WTC11 (cell line): ENCODE measurements around the gene MGARP. TPM values are rescaled to one million over a fixed set of nuclear protein-coding genes. Genes with fewer than 3 reads are reported as not detected.

Source experiments
- ATAC-seq: fragments of 200-7000 bp; cut with Tn5 transposase; 2 replicates; pipeline ENCODE4 v1.10.0; 2021; ENCODE audit warnings: mild to moderate bottlenecking, moderate library complexity
- CTCF ChIA-PET: fragments of 300-600 bp; sonication (Branson Sonifier 250); formaldehyde crosslinking; loops from one replicate; lab custom pipeline; 2021; ENCODE audit warnings: antibody characterized with exemption; lab: Charles Lee
- POLR2A ChIA-PET: fragments of 350-600 bp; sonication (Branson Sonifier 250); formaldehyde crosslinking; loops from one replicate; lab custom pipeline; 2021; ENCODE audit warnings: antibody characterized with exemption; lab: Charles Lee
- DNase-seq: peaks from one replicate; pipeline ENCODE4 v3.0.0; 2021; ENCODE audit warnings: low spot score
- H3K27ac Mint-ChIP-seq: 2 replicates; pipeline ENCODE4 v1.8.0; 2021; ENCODE audit warnings: mixed read lengths
- H3K27me3 Mint-ChIP-seq: 2 replicates; pipeline ENCODE4 v1.8.0; 2021; ENCODE audit warnings: low read depth, mild to moderate bottlenecking, moderate library complexity, mixed read lengths
- H3K36me3 Mint-ChIP-seq: 2 replicates; pipeline ENCODE4 v1.8.0; 2021; ENCODE audit warnings: mixed read lengths
- H3K4me1 Mint-ChIP-seq: 2 replicates; pipeline ENCODE4 v1.8.0; 2022; ENCODE audit warnings: mixed read lengths
- H3K4me3 Mint-ChIP-seq: 2 replicates; pipeline ENCODE4 v1.8.0; 2021; ENCODE audit warnings: mild to moderate bottlenecking, moderate library complexity, mixed read lengths
- H3K9me3 Mint-ChIP-seq: 2 replicates; pipeline ENCODE4 v1.8.0; 2021; ENCODE audit warnings: mixed read lengths
- ATF1 ChIP-seq: sonication (generic); formaldehyde crosslinking; IDR thresholded peaks from 2 replicates; pipeline ENCODE4 v1.8.1; 2023; ENCODE audit warnings: mild to moderate bottlenecking, moderate library complexity, missing genetic modification reagents
- CBFB ChIP-seq: sonication (generic); formaldehyde crosslinking; IDR thresholded peaks from 2 replicates; pipeline ENCODE4 v1.8.1; 2022; ENCODE audit warnings: mild to moderate bottlenecking, low read depth, missing genetic modification reagents
- GABPB1 ChIP-seq: sonication (generic); formaldehyde crosslinking; IDR thresholded peaks from 2 replicates; pipeline ENCODE4 v1.8.1; 2023; ENCODE audit warnings: mild to moderate bottlenecking, missing genetic modification reagents
- IRF1 ChIP-seq: sonication (generic); formaldehyde crosslinking; IDR thresholded peaks from 2 replicates; pipeline ENCODE4 v1.8.0; 2023; ENCODE audit warnings: missing genetic modification reagents
- MLX ChIP-seq: sonication (generic); formaldehyde crosslinking; IDR thresholded peaks from 2 replicates; pipeline ENCODE4 v1.8.1; 2023; ENCODE audit warnings: mild to moderate bottlenecking, missing genetic modification reagents, moderate library complexity
- MXD4 ChIP-seq: fragments of 250-450 bp; sonication (Bioruptor Pico); IDR thresholded peaks from 2 replicates; pipeline ENCODE4 v1.8.0; 2021; ENCODE audit warnings: mild to moderate bottlenecking, moderate library complexity, borderline replicate concordance
- SMAD4 ChIP-seq: sonication (generic); formaldehyde crosslinking; IDR thresholded peaks from 2 replicates; pipeline ENCODE4 v1.8.0; 2022; ENCODE audit warnings: mild to moderate bottlenecking, missing genetic modification reagents
- TP53 ChIP-seq: sonication (generic); formaldehyde crosslinking; IDR thresholded peaks from 2 replicates; pipeline ENCODE4 v1.8.1; 2023; ENCODE audit warnings: mild to moderate bottlenecking, missing genetic modification reagents
- ZNF396 ChIP-seq: fragments of 250-450 bp; sonication (Bioruptor Pico); IDR thresholded peaks from 2 replicates; pipeline ENCODE4 v1.8.0; 2021; ENCODE audit warnings: mild to moderate bottlenecking, moderate library complexity, borderline replicate concordance
- ZNF425 ChIP-seq: fragments of 250-450 bp; sonication (Bioruptor Pico); conservative IDR thresholded peaks from 2 replicates; pipeline ENCODE4 v1.9.0; 2021; ENCODE audit warnings: mild to moderate bottlenecking
- ZSCAN18 ChIP-seq: fragments of 250-450 bp; sonication (Bioruptor Pico); IDR thresholded peaks from 2 replicates; pipeline ENCODE4 v2.1.2; 2022; ENCODE audit warnings: mild to moderate bottlenecking, moderate library complexity
- total RNA-seq: library from RNA; stranded (reverse); gene quantifications from 3 replicates; pipeline ENCODE4 v1.2.3, GENCODE V29; 2021
- TF ChIP-seq, protein P1 (sequence below): sonication (generic); formaldehyde crosslinking; conservative IDR thresholded peaks from 2 replicates; pipeline ENCODE4 v1.8.1; 2022; ENCODE audit warnings: mild to moderate bottlenecking, missing genetic modification reagents
- TF ChIP-seq, protein P2 (sequence below): fragments of 250-450 bp; sonication (Bioruptor Pico); IDR thresholded peaks from 2 replicates; pipeline ENCODE4 v1.9.0; 2021; ENCODE audit warnings: mild to moderate bottlenecking, borderline replicate concordance

The MGARP gene
- total RNA-seq, 1 experiment from 2014 or later: 4.6 TPM

DNA sequence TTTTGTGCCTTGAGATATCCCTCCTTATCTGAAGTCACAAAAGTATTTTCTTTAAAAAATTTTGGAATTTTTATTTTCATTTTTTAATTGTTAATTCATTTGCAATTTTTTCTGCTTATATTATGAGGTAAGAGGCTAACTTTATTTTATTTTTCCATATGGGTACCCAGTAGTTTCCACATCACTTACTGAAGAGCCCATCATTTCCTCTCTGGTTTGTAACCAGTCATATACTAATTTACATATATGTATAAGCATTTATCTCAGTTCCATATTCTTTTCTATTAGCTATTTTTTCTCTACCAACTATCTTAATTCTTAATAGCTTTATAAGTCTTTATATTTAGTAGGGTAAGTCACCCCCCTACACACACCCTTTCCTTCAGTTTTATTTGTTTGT lies 27.0 kb downstream of the MGARP start:
- Mint-ChIP-seq H3K27ac (no peak overlapping the region), H3K9me3 (no peaks in the 10 kb centered on the region)

More for the DNA sequence above, 27.0 kb downstream of the MGARP start:
- no peak for TF ChIP-seq ATF1 (CRISPR knock-in tag)
- TF ChIP-seq, protein P1, sequence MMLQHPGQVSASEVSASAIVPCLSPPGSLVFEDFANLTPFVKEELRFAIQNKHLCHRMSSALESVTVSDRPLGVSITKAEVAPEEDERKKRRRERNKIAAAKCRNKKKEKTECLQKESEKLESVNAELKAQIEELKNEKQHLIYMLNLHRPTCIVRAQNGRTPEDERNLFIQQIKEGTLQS (CRISPR knock-in tag): no peak
- no peak for TF ChIP-seq ZNF425
- TF ChIP-seq IRF1: no peak
- no peak for TF ChIP-seq ZSCAN18 (CRISPR knock-in tag)
- no peak for TF ChIP-seq TP53 (CRISPR knock-in tag)
- no peak for TF ChIP-seq GABPB1
- TF ChIP-seq CBFB (CRISPR knock-in tag): no peak
- TF ChIP-seq SMAD4 (CRISPR knock-in tag): no peak
- no peak for TF ChIP-seq MLX (CRISPR knock-in tag)
- TF ChIP-seq ZNF396 (CRISPR knock-in tag): no peak
- TF ChIP-seq, protein P2, sequence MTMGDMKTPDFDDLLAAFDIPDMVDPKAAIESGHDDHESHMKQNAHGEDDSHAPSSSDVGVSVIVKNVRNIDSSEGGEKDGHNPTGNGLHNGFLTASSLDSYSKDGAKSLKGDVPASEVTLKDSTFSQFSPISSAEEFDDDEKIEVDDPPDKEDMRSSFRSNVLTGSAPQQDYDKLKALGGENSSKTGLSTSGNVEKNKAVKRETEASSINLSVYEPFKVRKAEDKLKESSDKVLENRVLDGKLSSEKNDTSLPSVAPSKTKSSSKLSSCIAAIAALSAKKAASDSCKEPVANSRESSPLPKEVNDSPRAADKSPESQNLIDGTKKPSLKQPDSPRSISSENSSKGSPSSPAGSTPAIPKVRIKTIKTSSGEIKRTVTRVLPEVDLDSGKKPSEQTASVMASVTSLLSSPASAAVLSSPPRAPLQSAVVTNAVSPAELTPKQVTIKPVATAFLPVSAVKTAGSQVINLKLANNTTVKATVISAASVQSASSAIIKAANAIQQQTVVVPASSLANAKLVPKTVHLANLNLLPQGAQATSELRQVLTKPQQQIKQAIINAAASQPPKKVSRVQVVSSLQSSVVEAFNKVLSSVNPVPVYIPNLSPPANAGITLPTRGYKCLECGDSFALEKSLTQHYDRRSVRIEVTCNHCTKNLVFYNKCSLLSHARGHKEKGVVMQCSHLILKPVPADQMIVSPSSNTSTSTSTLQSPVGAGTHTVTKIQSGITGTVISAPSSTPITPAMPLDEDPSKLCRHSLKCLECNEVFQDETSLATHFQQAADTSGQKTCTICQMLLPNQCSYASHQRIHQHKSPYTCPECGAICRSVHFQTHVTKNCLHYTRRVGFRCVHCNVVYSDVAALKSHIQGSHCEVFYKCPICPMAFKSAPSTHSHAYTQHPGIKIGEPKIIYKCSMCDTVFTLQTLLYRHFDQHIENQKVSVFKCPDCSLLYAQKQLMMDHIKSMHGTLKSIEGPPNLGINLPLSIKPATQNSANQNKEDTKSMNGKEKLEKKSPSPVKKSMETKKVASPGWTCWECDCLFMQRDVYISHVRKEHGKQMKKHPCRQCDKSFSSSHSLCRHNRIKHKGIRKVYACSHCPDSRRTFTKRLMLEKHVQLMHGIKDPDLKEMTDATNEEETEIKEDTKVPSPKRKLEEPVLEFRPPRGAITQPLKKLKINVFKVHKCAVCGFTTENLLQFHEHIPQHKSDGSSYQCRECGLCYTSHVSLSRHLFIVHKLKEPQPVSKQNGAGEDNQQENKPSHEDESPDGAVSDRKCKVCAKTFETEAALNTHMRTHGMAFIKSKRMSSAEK: no peak
- no peak for TF ChIP-seq MXD4 (CRISPR knock-in tag)
- DNase-seq: no peak
- ChIA-PET POLR2A (no interaction called here), CTCF (interaction anchor here (1.8 kb wide), 1 partner anchor 42 kb away, joined by 6 read pairs; no protein-coding TSS in a partner anchor)
- no peaks in the 10 kb centered on the region for H3K27me3 Mint-ChIP-seq
- peaks cover 2% of the 10 kb centered on the region; the same call in 1 of the 2 replicates for H3K4me1 Mint-ChIP-seq
- no peak overlapping the region for H3K4me3 Mint-ChIP-seq
- H3K36me3 Mint-ChIP-seq: no peaks in the 10 kb centered on the region
- ATAC-seq: no peak
